ENCODE results near the gene ACOT8. TPM values are rescaled to one million over a fixed set of nuclear protein-coding genes. Genes with fewer than 3 reads are reported as not detected.

Gene ACOT8
- total RNA-seq, 1 experiment from 2014 or later: 36.2 TPM

- TF ChIP-seq, protein P1, sequence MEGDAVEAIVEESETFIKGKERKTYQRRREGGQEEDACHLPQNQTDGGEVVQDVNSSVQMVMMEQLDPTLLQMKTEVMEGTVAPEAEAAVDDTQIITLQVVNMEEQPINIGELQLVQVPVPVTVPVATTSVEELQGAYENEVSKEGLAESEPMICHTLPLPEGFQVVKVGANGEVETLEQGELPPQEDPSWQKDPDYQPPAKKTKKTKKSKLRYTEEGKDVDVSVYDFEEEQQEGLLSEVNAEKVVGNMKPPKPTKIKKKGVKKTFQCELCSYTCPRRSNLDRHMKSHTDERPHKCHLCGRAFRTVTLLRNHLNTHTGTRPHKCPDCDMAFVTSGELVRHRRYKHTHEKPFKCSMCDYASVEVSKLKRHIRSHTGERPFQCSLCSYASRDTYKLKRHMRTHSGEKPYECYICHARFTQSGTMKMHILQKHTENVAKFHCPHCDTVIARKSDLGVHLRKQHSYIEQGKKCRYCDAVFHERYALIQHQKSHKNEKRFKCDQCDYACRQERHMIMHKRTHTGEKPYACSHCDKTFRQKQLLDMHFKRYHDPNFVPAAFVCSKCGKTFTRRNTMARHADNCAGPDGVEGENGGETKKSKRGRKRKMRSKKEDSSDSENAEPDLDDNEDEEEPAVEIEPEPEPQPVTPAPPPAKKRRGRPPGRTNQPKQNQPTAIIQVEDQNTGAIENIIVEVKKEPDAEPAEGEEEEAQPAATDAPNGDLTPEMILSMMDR (IDR thresholded peaks at IDR 0.05; ENCODE audit: insufficient read depth in 1 of 2, low read depth in 1 of 2, low read length in 1 of 2, severe bottlenecking in 1 of 2, unreplicated experiment in 1 of 2): no peak
- ChIA-PET POLR2A (interaction anchor here (0.6 to 1.1 kb wide), 5 partner anchors 18 to 43 kb away, joined by 3 to 8 read pairs (median 5); no protein-coding TSS in a partner anchor), CTCF (interaction anchor here (0.8 kb wide), 1 partner anchor 9 kb away, joined by 3 read pairs; no protein-coding TSS in a partner anchor)
- H3K36me3 ChIP-seq (ENCODE audit: control insufficient read depth, insufficient read depth, low read length): peaks cover 8% of the 10 kb centered on the region
- intact Hi-C loops (cut with micrococcal nuclease; ENCODE audit: unreplicated experiment): no loop called here
- no peaks in the 10 kb centered on the region for H3K9me3 Mint-ChIP-seq (ENCODE audit: unreplicated experiment)
- no peak overlapping the region for H3K27ac Mint-ChIP-seq (ENCODE audit: unreplicated experiment)
- no peaks in the 10 kb centered on the region for H3K27me3 Mint-ChIP-seq (ENCODE audit: insufficient read depth, unreplicated experiment)
- H3K4me1 ChIP-seq: no peaks in the 10 kb centered on the region
- no peak overlapping the region for H3K4me3 Mint-ChIP-seq (ENCODE audit: unreplicated experiment)
- no peaks in the 10 kb centered on the region for H3K9me3 ChIP-seq
- BruUV-seq (replicated peaks): no TSS peak
- no peaks in the 10 kb centered on the region for H3K27me3 ChIP-seq (replicated peaks; ENCODE audit: control insufficient read depth, insufficient read depth, low read length)
- no peak for DNase-seq
- no peaks in the 10 kb centered on the region for H3K4me1 Mint-ChIP-seq (ENCODE audit: low read depth, unreplicated experiment)
- H3K36me3 Mint-ChIP-seq (ENCODE audit: insufficient read depth, unreplicated experiment): peaks cover 32% of the 10 kb centered on the region
- no peak overlapping the region for H3K4me3 ChIP-seq (ENCODE audit: low read depth, low read length)
Measured at GRCh38 chr20:45899046-45899835, 42.0 kb upstream of the ACOT8 start.

- Mint-ChIP-seq H3K4me1 (ENCODE audit: low read depth, unreplicated experiment) (peaks cover 8% of the 10 kb centered on the region), H3K4me3 (ENCODE audit: unreplicated experiment) (no peak overlapping the region), H3K36me3 (ENCODE audit: insufficient read depth, unreplicated experiment) (peaks cover 39% of the 10 kb centered on the region), H3K27ac (ENCODE audit: unreplicated experiment) (no peak overlapping the region), H3K27me3 (ENCODE audit: insufficient read depth, unreplicated experiment) (no peaks in the 10 kb centered on the region), H3K9me3 (ENCODE audit: unreplicated experiment) (no peaks in the 10 kb centered on the region)
- DNase-seq: no peak
- POLR2A ChIA-PET: interaction anchor here (0.6 to 0.7 kb wide), 2 partner anchors 12 to 44 kb away, joined by 5 to 8 read pairs; no protein-coding TSS in a partner anchor
- Histone ChIP-seq H3K36me3 (ENCODE audit: control insufficient read depth, insufficient read depth, low read length) (peaks cover 10% of the 10 kb centered on the region), H3K4me3 (ENCODE audit: low read depth, low read length) (no peak overlapping the region), H3K4me1 (no peaks in the 10 kb centered on the region), H3K27me3 (replicated peaks; ENCODE audit: control insufficient read depth, insufficient read depth, low read length) (no peaks in the 10 kb centered on the region), H3K9me3 (no peaks in the 10 kb centered on the region)
- TF ChIP-seq, protein P1 (IDR thresholded peaks at IDR 0.05; ENCODE audit: insufficient read depth in 1 of 2, low read depth in 1 of 2, low read length in 1 of 2, severe bottlenecking in 1 of 2, unreplicated experiment in 1 of 2): no peak
- CTCF ChIA-PET: no interaction called here
- BruUV-seq (replicated peaks): TSS peak; percentile 16
- intact Hi-C loops (cut with micrococcal nuclease; ENCODE audit: unreplicated experiment): no loop called here
Measured at GRCh38 chr20:45898285-45898684, 41.1 kb upstream of the ACOT8 start.

DNA sequence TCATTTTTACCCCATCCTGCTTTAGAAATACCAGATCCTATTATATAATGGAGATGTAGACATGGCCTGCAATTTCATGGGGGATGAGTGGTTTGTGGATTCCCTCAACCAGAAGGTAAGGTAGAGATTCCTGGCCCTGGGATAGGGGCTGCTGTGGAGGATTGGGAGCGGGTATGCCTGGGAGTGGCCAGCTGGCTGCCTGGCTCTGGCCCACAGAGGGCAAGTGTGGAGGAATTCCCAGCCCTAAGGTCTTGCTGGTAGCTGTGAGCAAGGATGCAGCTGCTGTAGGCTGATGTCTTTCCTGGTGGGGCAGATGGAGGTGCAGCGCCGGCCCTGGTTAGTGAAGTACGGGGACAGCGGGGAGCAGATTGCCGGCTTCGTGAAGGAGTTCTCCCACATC lies 40.5 kb upstream of the ACOT8 start:
- CTCF ChIA-PET: no interaction called here
- Mint-ChIP-seq H3K9me3 (ENCODE audit: unreplicated experiment) (no peaks in the 10 kb centered on the region), H3K27ac (ENCODE audit: unreplicated experiment) (no peak overlapping the region), H3K27me3 (ENCODE audit: insufficient read depth, unreplicated experiment) (no peaks in the 10 kb centered on the region), H3K4me1 (ENCODE audit: low read depth, unreplicated experiment) (peaks cover 14% of the 10 kb centered on the region), H3K36me3 (ENCODE audit: insufficient read depth, unreplicated experiment) (peaks cover 45% of the 10 kb centered on the region), H3K4me3 (ENCODE audit: unreplicated experiment) (no peak overlapping the region)
- POLR2A ChIA-PET: no interaction called here
- BruUV-seq (replicated peaks): no TSS peak
- Histone ChIP-seq H3K36me3 (ENCODE audit: control insufficient read depth, insufficient read depth, low read length) (peaks cover 12% of the 10 kb centered on the region), H3K9me3 (no peaks in the 10 kb centered on the region), H3K4me1 (no peaks in the 10 kb centered on the region), H3K4me3 (ENCODE audit: low read depth, low read length) (no peak overlapping the region), H3K27me3 (replicated peaks; ENCODE audit: control insufficient read depth, insufficient read depth, low read length) (no peaks in the 10 kb centered on the region)
- TF ChIP-seq, protein P1 (IDR thresholded peaks at IDR 0.05; ENCODE audit: insufficient read depth in 1 of 2, low read depth in 1 of 2, low read length in 1 of 2, severe bottlenecking in 1 of 2, unreplicated experiment in 1 of 2): no peak
- intact Hi-C loops (cut with micrococcal nuclease; ENCODE audit: unreplicated experiment): no loop called here
- DNase-seq: no peak
